PFSK-1 (cell line): ENCODE results near the gene SLC39A9.

Experiments used
- FOXP2 ChIP-seq: optimal IDR thresholded peaks from 2 replicates; pipeline ENCODE3; 2011; ENCODE audit warnings: borderline replicate concordance, control low read depth, inconsistent platforms; ENCODE audit not compliant: insufficient read depth; ENCODE audit errors: extremely low read length, extremely low read depth
- POLR2AphosphoS5 ChIP-seq: IDR thresholded peaks from 2 replicates; pipeline ENCODE4 v1.6.1; 2012; ENCODE audit warnings: low read depth, mild to moderate bottlenecking, control low read depth, low read length, moderate library complexity
- REST ChIP-seq, 2 experiments: IDR thresholded peaks; 2 replicates each; pipeline versions ENCODE4 v1.6.1 to v1.8.0; 2011 to 2012; ENCODE audit warnings: low read depth in 2 of 2, low read length in 2 of 2, control low read depth in 1 of 2, inconsistent platforms in 1 of 2, mild to moderate bottlenecking in 1 of 2, moderate library complexity in 1 of 2; ENCODE audit not compliant: insufficient read depth in 1 of 2
- SIN3A ChIP-seq: IDR thresholded peaks from 2 replicates; pipeline ENCODE4 v1.6.1; 2012; ENCODE audit warnings: mild to moderate bottlenecking, low read length, moderate library complexity, borderline replicate concordance; ENCODE audit not compliant: insufficient read depth
- TAF1 ChIP-seq: IDR thresholded peaks from 2 replicates; pipeline ENCODE4 v1.6.1; 2012; ENCODE audit warnings: low read length, control low read depth, borderline replicate concordance; ENCODE audit not compliant: insufficient read depth

The SLC39A9 gene

DNA sequence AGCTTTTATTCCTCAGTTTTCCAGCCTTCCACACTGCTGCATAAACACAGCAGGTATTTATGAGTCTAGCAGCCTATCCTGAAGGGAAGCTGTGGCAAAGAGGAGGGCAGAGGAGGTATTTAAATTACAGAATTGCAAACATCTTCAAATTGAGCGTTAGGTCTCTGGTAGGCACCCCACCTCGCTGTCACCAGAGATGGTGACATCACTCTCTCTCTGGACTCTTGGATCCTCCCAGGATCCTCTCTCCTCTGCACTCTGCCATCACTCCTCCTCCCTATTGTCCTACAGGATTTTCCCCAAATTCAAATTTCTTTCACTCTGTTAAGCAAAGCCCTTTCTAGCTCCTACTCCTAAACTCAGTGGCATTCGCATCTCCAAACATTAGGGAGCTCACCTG, 92.7 kb downstream of the SLC39A9 start:
- no peak for TF ChIP-seq POLR2AphosphoS5
- TF ChIP-seq FOXP2 = no peak
- TF ChIP-seq SIN3A = no peak
- no peak for TF ChIP-seq REST (IDR thresholded peaks at IDR 0.05; ENCODE audit: insufficient read depth in 1 of 2, low read depth in 2 of 2, low read length in 2 of 2)
- TF ChIP-seq TAF1 = no peak

DNA sequence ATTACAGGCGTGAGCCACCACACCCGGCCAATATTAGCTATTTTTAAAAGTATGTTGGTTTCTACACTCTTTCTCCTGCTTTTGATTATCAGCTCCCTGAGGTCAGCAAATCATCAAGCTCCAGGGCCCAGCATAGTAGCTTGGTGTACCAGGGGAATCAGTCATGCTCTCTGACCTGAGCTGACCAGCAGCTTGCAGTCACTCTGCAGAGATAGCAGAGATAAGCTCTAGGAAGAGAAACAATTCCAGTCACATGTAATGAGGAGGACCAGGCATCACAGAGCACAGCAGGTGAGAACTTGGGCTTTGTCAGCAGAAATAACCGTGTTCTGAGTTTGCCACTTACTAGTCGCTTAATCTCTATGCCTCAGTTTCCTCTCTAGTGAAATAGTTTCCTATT, 94.5 kb downstream of the SLC39A9 start:
- TF ChIP-seq REST (IDR thresholded peaks at IDR 0.05; ENCODE audit: insufficient read depth in 1 of 2, low read depth in 2 of 2, low read length in 2 of 2) (no peak), SIN3A (no peak), FOXP2 (no peak), TAF1 (no peak), POLR2AphosphoS5 (no peak)

- TF ChIP-seq REST (IDR thresholded peaks at IDR 0.05; ENCODE audit: insufficient read depth in 1 of 2, low read depth in 2 of 2, low read length in 2 of 2) (no peak), SIN3A (no peak), POLR2AphosphoS5 (no peak)
These were observed 95.3 kb downstream of the SLC39A9 start for GRCh38 chr14:69493791-69494190.

- TF ChIP-seq TAF1 (no peak), POLR2AphosphoS5 (no peak), FOXP2 (no peak), SIN3A (no peak), REST (IDR thresholded peaks at IDR 0.05; ENCODE audit: insufficient read depth in 1 of 2, low read depth in 2 of 2, low read length in 2 of 2) (no peak)
These were observed 96.9 kb downstream of the SLC39A9 start for GRCh38 chr14:69495341-69495921.

DNA sequence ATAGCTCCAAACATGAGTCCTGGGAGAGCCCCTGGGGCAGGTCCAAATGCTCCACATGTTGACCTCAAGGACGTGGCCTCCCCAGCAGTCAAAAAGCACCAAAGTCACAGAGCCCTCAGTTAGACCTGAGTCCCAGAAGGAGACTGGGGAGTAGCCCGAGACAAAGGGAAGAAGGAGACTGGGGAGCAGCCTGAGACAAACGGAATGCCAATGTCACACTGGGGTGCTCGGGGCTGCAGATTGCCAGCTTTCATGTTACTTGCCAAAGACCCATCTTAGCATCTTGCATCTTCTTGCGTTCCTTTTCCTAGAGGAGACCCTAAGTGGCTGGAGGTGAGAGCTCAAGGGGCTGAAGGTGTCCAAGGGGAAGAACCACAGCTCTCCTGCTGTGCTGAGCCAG, 100.9 kb downstream of the SLC39A9 start:
- no peak for TF ChIP-seq FOXP2
- no peak for TF ChIP-seq SIN3A
- no peak for TF ChIP-seq REST (IDR thresholded peaks at IDR 0.05; ENCODE audit: insufficient read depth in 1 of 2, low read depth in 2 of 2, low read length in 2 of 2)
- TF ChIP-seq TAF1 = no peak
- no peak for TF ChIP-seq POLR2AphosphoS5
